Measurements from ENCODE around the gene SOX13. TPM values are rescaled to one million over a fixed set of nuclear protein-coding genes. Genes with fewer than 3 reads are reported as not detected.

Gene SOX13
- total RNA-seq, 1 donor from 2014 or later, result 8.2 TPM

DNA sequence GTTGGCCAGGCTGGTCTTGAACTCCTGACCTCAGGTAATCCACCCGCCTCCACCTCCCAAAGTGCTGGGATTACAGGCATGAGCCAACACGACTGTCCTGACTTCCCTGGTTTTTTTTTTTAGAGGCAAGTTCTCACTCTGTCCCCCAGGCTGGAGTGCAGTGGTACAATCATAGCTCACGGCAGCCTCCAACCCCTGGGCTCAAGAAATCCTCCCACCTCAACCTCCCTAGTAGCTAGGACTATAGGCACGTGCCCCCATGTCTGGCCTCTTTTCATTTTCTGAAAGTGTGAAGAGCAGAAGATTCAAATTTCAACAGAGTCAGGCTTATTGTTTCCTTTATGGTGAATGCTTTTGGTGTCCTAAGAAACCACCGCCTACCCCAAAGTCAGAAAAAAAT lies 21.7 kb upstream of the SOX13 start:
- H3K36me3 ChIP-seq (ENCODE audit: control insufficient read depth, insufficient read depth, low read length), result no peaks in the 10 kb centered on the region
- TF ChIP-seq, protein P1, sequence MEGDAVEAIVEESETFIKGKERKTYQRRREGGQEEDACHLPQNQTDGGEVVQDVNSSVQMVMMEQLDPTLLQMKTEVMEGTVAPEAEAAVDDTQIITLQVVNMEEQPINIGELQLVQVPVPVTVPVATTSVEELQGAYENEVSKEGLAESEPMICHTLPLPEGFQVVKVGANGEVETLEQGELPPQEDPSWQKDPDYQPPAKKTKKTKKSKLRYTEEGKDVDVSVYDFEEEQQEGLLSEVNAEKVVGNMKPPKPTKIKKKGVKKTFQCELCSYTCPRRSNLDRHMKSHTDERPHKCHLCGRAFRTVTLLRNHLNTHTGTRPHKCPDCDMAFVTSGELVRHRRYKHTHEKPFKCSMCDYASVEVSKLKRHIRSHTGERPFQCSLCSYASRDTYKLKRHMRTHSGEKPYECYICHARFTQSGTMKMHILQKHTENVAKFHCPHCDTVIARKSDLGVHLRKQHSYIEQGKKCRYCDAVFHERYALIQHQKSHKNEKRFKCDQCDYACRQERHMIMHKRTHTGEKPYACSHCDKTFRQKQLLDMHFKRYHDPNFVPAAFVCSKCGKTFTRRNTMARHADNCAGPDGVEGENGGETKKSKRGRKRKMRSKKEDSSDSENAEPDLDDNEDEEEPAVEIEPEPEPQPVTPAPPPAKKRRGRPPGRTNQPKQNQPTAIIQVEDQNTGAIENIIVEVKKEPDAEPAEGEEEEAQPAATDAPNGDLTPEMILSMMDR (IDR thresholded peaks at IDR 0.05; ENCODE audit: insufficient read depth, low read length, poor library complexity, severe bottlenecking), result no peak
- no peak overlapping the region for H3K4me3 ChIP-seq (ENCODE audit: low read depth, low read length)
- DNase-seq (ENCODE audit: low read depth), result no peak
- H3K27me3 ChIP-seq (ENCODE audit: control insufficient read depth, insufficient read depth, low read length), result no peaks in the 10 kb centered on the region

GRCh38 chr1:204051718-204052117 lies 21.2 kb upstream of the SOX13 start:
- DNase-seq (ENCODE audit: low read depth), result no peak
- H3K36me3 ChIP-seq (ENCODE audit: control insufficient read depth, insufficient read depth, low read length), result no peaks in the 10 kb centered on the region
- TF ChIP-seq, protein P1 (IDR thresholded peaks at IDR 0.05; ENCODE audit: insufficient read depth, low read length, poor library complexity, severe bottlenecking), result no peak
- H3K4me3 ChIP-seq (ENCODE audit: low read depth, low read length), result no peak overlapping the region
- no peaks in the 10 kb centered on the region for H3K27me3 ChIP-seq (ENCODE audit: control insufficient read depth, insufficient read depth, low read length)

GRCh38 chr1:204053893-204054292 lies 19.0 kb upstream of the SOX13 start:
- no peaks in the 10 kb centered on the region for H3K36me3 ChIP-seq (ENCODE audit: control insufficient read depth, insufficient read depth, low read length)
- H3K4me3 ChIP-seq (ENCODE audit: low read depth, low read length), result no peak overlapping the region
- H3K27me3 ChIP-seq (ENCODE audit: control insufficient read depth, insufficient read depth, low read length), result no peaks in the 10 kb centered on the region
- no peak for DNase-seq (ENCODE audit: low read depth)
- TF ChIP-seq, protein P1 (IDR thresholded peaks at IDR 0.05; ENCODE audit: insufficient read depth, low read length, poor library complexity, severe bottlenecking), result no peak

GRCh38 chr1:204059970-204060369 lies 12.9 kb upstream of the SOX13 start:
- no peak for DNase-seq (ENCODE audit: low read depth)
- Histone ChIP-seq H3K36me3 (ENCODE audit: control insufficient read depth, insufficient read depth, low read length) (no peaks in the 10 kb centered on the region), H3K4me3 (ENCODE audit: low read depth, low read length) (no peak overlapping the region), H3K27me3 (ENCODE audit: control insufficient read depth, insufficient read depth, low read length) (no peaks in the 10 kb centered on the region)
- TF ChIP-seq, protein P1 (IDR thresholded peaks at IDR 0.05; ENCODE audit: insufficient read depth, low read length, poor library complexity, severe bottlenecking), result no peak

- Histone ChIP-seq H3K27me3 (ENCODE audit: control insufficient read depth, insufficient read depth, low read length) (no peaks in the 10 kb centered on the region), H3K36me3 (ENCODE audit: control insufficient read depth, insufficient read depth, low read length) (no peaks in the 10 kb centered on the region), H3K4me3 (ENCODE audit: low read depth, low read length) (no peak overlapping the region)
- TF ChIP-seq, protein P1 (IDR thresholded peaks at IDR 0.05; ENCODE audit: insufficient read depth, low read length, poor library complexity, severe bottlenecking), result no peak
- DNase-seq (ENCODE audit: low read depth), result no peak
Observed at GRCh38 chr1:204062106-204062505, 10.8 kb upstream of the SOX13 start.

GRCh38 chr1:204065174-204065985 lies 7.5 kb upstream of the SOX13 start:
- H3K27me3 ChIP-seq (ENCODE audit: control insufficient read depth, insufficient read depth, low read length), result no peaks in the 10 kb centered on the region
- no peaks in the 10 kb centered on the region for H3K36me3 ChIP-seq (ENCODE audit: control insufficient read depth, insufficient read depth, low read length)
- TF ChIP-seq, protein P1 (IDR thresholded peaks at IDR 0.05; ENCODE audit: insufficient read depth, low read length, poor library complexity, severe bottlenecking), result no peak
- H3K4me3 ChIP-seq (ENCODE audit: low read depth, low read length), result no peak overlapping the region
- DNase-seq (ENCODE audit: low read depth), result no peak

All from kidney epithelial cell (primary cell).